Muscle of arm (tissue), 12 donors: ENCODE data around the gene WDR35. TPM values are rescaled to one million over a fixed set of nuclear protein-coding genes. Genes with fewer than 3 reads are reported as not detected.
A peak's percentile ranks its signal among the peaks of the same experiment; 100 is the strongest.

Experiments used
- DNase-seq: peaks from one replicate; pipeline ENCODE4 v3.0.0-alpha.2; 2013
- polyA plus RNA-seq, 12 donors: library from polyadenylated mRNA; unstranded; fragments of 120-200 nt; gene quantifications; one replicate each; pipeline ENCODE4 v1.2.1, GENCODE V29; 2013; ENCODE audit not compliant: insufficient read length in 12 of 12

The WDR35 gene
- polyA plus RNA-seq, 12 donors, result 6.1 to 22.4 (median 8.7) TPM; not detected in 1

DNA sequence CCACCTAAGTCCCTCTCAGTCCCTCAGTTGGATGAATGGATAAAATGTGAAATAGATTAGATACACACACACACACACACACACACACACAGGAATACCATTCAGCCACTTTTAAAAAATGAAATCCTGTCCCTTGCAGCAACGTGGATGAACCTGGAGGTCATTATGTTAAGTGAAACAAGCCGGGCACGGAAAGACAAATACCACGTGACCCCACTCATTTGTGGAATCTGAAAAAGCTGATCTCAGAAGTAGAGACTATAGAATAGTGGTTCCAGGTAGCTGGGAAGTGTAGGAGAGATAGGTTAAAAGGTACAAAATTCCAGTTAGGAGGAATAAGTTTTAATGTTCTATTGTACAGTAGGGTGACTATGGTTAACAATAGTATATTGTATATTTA, 119.1 kb downstream of the WDR35 start:
- no peak for DNase-seq

GRCh38 chr2:19868701-19869580, 121.0 kb downstream of the WDR35 start:
- peak; percentile 66 for DNase-seq

DNA sequence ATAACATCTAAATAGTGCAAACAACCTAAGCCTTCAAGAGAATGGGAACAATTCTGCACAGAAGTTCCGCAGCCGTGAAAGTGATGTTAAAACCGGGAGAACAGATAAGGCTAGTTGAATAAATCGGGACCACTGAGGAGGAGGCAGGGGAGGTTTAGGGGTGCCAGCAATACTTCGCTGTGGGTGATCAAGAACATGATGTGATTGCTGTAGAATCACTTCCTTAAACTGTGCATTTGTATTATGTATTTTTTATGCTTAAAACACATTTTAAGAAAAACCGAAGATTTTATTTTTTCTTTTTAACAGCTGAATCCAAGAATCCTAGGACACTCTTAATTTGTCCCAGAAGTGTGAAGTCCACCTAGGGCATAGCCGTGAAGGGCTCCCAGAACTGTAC, 121.7 kb downstream of the WDR35 start:
- no peak for DNase-seq

DNA sequence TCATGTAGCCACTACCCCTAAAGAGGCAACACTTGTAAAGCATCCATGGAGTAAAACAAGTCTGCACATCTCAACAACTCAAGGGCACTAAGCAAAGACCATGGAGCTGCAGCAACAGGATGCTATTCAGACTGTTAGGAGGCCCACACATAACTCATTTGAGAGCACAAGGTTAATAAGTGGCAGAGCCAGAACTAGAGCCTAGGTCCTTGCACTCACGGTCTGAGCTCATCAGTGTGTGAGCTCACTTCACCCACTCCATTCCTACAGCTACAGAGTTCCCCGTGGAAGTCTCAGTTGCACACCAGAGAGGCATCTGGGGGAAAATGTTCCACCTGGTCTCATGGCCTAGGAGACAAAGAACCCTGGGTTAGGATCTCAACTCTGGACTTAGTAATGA, 123.1 kb downstream of the WDR35 start:
- DNase-seq, result no peak

DNA sequence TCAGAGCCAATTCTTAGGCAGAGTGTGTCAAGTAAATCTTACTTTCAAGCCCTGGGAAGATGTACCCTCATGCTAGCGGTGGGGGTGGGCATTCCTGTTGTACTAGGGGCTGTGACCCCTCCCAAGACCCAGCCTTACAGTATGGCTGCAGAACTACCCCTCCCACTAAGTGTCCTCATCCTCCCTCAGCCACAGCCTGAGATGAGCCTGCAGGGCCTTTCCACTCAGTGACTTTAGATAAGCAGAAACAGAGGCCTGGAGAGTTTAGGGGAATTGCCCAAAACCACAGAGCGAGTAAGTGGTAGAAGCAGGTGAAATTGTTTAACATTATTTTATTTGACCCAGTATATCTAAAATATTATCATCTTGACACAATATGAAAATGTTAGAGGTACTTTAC, 124.8 kb downstream of the WDR35 start:
- no peak for DNase-seq

DNA sequence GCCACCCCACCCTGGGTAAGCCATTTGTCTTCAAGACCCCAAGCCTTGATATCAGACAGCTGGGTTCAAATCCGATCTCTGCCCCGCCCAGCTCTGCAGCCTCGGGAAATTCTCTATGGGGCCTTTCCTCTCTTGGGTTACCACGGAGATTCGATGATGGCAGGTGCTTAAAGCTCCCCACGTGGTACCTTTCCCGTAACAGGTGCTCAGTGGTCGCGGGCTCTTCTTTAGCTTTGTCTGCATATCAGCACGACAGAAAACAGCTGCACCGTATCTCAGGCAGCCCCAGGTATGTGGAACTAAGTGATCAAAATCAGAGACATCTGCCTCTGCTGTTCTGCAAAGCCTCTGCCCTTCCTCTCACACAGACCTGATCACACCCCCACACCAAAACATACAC, 125.5 kb downstream of the WDR35 start:
- DNase-seq, result no peak

- DNase-seq, result peak; percentile 65
Measured at GRCh38 chr2:19863303-19864041, 126.4 kb downstream of the WDR35 start.

- no peak for DNase-seq
Measured at GRCh38 chr2:19861813-19862212, 128.1 kb downstream of the WDR35 start.

Other genes with a start within 250 kb of the WDR35 start
- gene TTC32, start 88.1 kb downstream of the WDR35 start, polyA plus RNA-seq, result 10 to 100 TPM in 10 of 12 donors, not detected in 2; 12.7 to 23.2 (median 18.9) TPM
- 1 to 10 TPM in 8 of 12 donors, under 1 TPM in 2, not detected in 2; 0.48 to 1.7 (median 1.2) TPM for gene MATN3, start 22.6 kb upstream of the WDR35 start, polyA plus RNA-seq
- 100 to 1,000 TPM in 11 of 12 donors, not detected in 1; 297 to 476 (median 385) TPM for gene LAPTM4A, start 61.5 kb upstream of the WDR35 start, polyA plus RNA-seq
- 100 to 1,000 TPM in 1 of 12 donors, 10 to 100 TPM in 5, 1 to 10 TPM in 5, not detected in 1; 3.3 to 127 (median 10.2) TPM for gene SDC1, start 235.0 kb upstream of the WDR35 start, polyA plus RNA-seq